ENCODE data around the gene DYNLRB1. TPM values are rescaled to one million over a fixed set of nuclear protein-coding genes. Genes with fewer than 3 reads are reported as not detected.

DYNLRB1 gene
- total RNA-seq = 100 to 1,000 TPM in 6 of 7 donors, 10 to 100 TPM in 1; 79.9 to 128 (median 121) TPM
- 100 to 1,000 TPM; 151 to 319 TPM for polyA plus RNA-seq
- long read RNA-seq, donor 1, transcript DYNLRB1-202 (4 exons, 675 nt) = major isoform, 25 of 36 reads
- long read RNA-seq, donor 1, partial matches to known transcripts = 6 of 36 reads
- long read RNA-seq, donor 1, other reads (novel, unspliced or antisense) = 5 of 36 reads
- long read RNA-seq, donor 2, transcript DYNLRB1-202 (4 exons, 675 nt) = major isoform, 72 of 74 reads
- long read RNA-seq, donor 2, partial matches to known transcripts = 0 of 74 reads
- long read RNA-seq, donor 2, other reads (novel, unspliced or antisense) = 0 of 74 reads
- long read RNA-seq, donor 3, transcript DYNLRB1-202 (4 exons, 675 nt) = major isoform, 42 of 64 reads
- long read RNA-seq, donor 3, partial matches to known transcripts = 18 of 64 reads
- long read RNA-seq, donor 3, other reads (novel, unspliced or antisense) = 4 of 64 reads

DNA sequence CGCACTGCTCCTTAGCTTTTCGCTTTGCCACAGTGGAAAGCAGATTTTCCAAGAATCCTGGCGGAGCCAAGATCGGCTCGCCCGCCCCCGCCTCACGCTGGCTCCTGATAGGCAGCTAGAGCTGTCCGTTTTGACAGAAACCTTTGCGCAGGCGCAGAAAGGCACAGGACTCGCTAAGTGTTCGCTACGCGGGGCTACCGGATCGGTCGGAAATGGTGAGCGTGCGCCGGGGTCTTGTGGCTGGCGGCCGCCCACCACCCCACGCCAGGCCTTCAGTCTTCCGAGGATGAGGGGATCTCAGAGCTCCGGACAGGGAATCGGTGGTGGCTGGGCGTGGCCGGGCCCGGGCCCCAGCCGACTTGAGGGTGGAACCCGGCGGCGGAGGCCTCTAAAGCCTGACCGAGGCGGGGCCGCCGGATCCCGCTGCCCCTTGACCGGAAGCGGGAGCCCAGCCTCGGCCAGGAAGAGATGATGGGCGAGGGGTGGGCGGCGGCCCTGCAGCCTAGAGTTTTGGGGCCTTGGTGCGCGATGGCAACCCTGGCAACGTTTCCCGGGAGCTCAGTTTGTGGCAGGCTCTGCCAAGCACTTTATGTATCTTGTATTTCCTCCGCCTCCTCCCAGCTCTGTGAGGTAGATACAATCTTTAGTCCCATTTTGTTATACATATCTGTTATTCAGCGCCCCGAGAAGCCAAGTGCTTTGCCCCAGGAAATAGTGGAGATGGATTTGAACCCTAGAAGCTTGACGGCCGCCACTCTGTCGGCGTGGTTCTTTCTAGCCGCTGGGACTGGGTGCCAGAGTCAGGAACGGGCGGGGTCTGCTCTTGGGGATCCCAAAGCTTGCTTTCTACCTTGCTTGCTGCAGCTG is at the start of gene DYNLRB1:
TSS of gene DYNLRB1 (plus strand) at position 176 of the 867 bp plus-strand sequence. CDS start at position 213, 37 bp downstream.
- 0% methylated on average over 58 to 59 of the region's 59 CpGs for WGBS, 3 donors
- Histone ChIP-seq H3K27me3 (no peaks in the 10 kb centered on the region), H3K36me3 (no peaks in the 10 kb centered on the region), H3K4me1 (ENCODE audit: insufficient read depth) (peaks cover 6% of the 10 kb centered on the region), H3K27ac (peak within 1 kb of the TSS; percentile 85 to 97), H3K9me3 (no peaks in the 10 kb centered on the region), H3K4me3 (peak within 1 kb of the TSS; percentile 82)
- no peak for TF ChIP-seq EP300 (IDR thresholded peaks at IDR 0.05)
- peak; percentile 96 for TF ChIP-seq POLR2A (IDR thresholded peaks at IDR 0.05)
- TF ChIP-seq, protein P1, sequence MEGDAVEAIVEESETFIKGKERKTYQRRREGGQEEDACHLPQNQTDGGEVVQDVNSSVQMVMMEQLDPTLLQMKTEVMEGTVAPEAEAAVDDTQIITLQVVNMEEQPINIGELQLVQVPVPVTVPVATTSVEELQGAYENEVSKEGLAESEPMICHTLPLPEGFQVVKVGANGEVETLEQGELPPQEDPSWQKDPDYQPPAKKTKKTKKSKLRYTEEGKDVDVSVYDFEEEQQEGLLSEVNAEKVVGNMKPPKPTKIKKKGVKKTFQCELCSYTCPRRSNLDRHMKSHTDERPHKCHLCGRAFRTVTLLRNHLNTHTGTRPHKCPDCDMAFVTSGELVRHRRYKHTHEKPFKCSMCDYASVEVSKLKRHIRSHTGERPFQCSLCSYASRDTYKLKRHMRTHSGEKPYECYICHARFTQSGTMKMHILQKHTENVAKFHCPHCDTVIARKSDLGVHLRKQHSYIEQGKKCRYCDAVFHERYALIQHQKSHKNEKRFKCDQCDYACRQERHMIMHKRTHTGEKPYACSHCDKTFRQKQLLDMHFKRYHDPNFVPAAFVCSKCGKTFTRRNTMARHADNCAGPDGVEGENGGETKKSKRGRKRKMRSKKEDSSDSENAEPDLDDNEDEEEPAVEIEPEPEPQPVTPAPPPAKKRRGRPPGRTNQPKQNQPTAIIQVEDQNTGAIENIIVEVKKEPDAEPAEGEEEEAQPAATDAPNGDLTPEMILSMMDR (IDR thresholded peaks at IDR 0.05) = peak in 1 of 3 donors; percentile 31
- intact Hi-C loops (cut with DNase I) = no loop called here
- peak; percentile 98 to 99 (median 98) for DNase-seq

DNA sequence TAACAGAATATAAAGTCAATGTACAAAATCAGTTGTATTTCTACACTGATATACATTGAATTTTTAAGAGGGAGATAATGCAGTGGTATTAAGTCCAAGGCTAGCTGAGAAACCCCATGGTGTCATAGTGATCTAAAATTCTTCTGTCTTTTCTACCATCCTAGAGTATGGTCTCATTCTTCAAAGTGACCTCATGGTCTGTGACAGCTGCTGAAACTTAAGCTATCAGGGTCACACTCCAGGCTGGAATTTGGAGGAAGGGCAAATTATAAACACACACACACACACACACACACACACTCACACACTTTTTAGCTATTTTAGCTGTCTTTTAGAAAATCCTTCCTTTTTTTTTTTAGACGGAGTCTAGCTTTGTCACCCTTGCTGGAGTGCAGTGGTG is 47.3 kb upstream of the DYNLRB1 start:
- H3K27me3 ChIP-seq = no peaks in the 10 kb centered on the region
- DNase-seq = no peak
- peaks cover 2% of the 10 kb centered on the region for H3K4me1 ChIP-seq (ENCODE audit: insufficient read depth)
- H3K36me3 ChIP-seq = no peaks in the 10 kb centered on the region
- H3K27ac ChIP-seq = no peak overlapping the region
- WGBS, 3 donors = 48 to 63% (median 57%) methylated on average over 1 of the region's 1 CpG
- H3K4me3 ChIP-seq = no peak overlapping the region
- H3K9me3 ChIP-seq = no peaks in the 10 kb centered on the region
- intact Hi-C loops (cut with DNase I) = no loop called here
- TF ChIP-seq EP300 (IDR thresholded peaks at IDR 0.05) = no peak
- TF ChIP-seq, protein P1 (IDR thresholded peaks at IDR 0.05) = no peak
- no peak for TF ChIP-seq POLR2A (IDR thresholded peaks at IDR 0.05)

- intact Hi-C loops (cut with DNase I) = loop anchor here in 1 of 4 donors (10.0 kb wide), 1 partner anchor 158 kb away; no protein-coding TSS in a partner anchor
- TF ChIP-seq EP300 (IDR thresholded peaks at IDR 0.05) = no peak
- no peak for TF ChIP-seq POLR2A (IDR thresholded peaks at IDR 0.05)
- TF ChIP-seq, protein P1 (IDR thresholded peaks at IDR 0.05) = no peak
- H3K36me3 ChIP-seq = no peaks in the 10 kb centered on the region
- WGBS, 3 donors = 64 to 69% (median 67%) methylated on average over 6 of the region's 6 CpGs
- no peak overlapping the region for H3K4me3 ChIP-seq
- no peak overlapping the region for H3K27ac ChIP-seq
- H3K27me3 ChIP-seq = no peaks in the 10 kb centered on the region
- no peaks in the 10 kb centered on the region for H3K9me3 ChIP-seq
- H3K4me1 ChIP-seq (ENCODE audit: insufficient read depth) = peaks cover 2% of the 10 kb centered on the region
- no peak for DNase-seq
These were observed 43.8 kb upstream of the DYNLRB1 start for GRCh38 chr20:34472246-34472925.

Data from ovary (tissue), 10 donors.